ENCODE data around the gene ESPL1.

DNA sequence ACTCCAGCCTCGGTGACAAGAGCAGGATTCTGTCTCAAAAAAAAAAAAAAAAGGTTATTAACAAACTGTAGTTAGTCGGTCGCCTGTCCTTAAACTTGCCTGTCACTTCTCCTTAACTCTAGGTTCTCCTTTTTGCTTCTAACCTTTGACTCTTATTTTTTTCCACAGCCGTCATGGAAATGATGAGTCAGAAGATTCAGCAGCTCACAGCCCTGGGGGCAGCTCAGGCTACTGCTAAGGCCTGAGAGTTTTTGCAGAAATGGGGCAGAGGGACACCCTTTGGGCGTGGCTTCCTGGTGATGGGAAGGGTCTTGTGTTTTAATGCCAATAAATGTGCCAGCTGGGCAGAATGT is 31.0 kb downstream of the ESPL1 start:
- TF ChIP-seq, protein P1, sequence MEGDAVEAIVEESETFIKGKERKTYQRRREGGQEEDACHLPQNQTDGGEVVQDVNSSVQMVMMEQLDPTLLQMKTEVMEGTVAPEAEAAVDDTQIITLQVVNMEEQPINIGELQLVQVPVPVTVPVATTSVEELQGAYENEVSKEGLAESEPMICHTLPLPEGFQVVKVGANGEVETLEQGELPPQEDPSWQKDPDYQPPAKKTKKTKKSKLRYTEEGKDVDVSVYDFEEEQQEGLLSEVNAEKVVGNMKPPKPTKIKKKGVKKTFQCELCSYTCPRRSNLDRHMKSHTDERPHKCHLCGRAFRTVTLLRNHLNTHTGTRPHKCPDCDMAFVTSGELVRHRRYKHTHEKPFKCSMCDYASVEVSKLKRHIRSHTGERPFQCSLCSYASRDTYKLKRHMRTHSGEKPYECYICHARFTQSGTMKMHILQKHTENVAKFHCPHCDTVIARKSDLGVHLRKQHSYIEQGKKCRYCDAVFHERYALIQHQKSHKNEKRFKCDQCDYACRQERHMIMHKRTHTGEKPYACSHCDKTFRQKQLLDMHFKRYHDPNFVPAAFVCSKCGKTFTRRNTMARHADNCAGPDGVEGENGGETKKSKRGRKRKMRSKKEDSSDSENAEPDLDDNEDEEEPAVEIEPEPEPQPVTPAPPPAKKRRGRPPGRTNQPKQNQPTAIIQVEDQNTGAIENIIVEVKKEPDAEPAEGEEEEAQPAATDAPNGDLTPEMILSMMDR (IDR thresholded peaks at IDR 0.05) = no peak
- no peak for TF ChIP-seq EP300 (IDR thresholded peaks at IDR 0.05)

Data from gastroesophageal sphincter (tissue), 3 donors.